Measurements from ENCODE around the gene PWP1.
"Not testable (repeated sequence)": the region's sequence is repeated elsewhere in the genome, so short reads cannot be mapped to it uniquely, and the experiment has no call there.

The PWP1 gene

DNA sequence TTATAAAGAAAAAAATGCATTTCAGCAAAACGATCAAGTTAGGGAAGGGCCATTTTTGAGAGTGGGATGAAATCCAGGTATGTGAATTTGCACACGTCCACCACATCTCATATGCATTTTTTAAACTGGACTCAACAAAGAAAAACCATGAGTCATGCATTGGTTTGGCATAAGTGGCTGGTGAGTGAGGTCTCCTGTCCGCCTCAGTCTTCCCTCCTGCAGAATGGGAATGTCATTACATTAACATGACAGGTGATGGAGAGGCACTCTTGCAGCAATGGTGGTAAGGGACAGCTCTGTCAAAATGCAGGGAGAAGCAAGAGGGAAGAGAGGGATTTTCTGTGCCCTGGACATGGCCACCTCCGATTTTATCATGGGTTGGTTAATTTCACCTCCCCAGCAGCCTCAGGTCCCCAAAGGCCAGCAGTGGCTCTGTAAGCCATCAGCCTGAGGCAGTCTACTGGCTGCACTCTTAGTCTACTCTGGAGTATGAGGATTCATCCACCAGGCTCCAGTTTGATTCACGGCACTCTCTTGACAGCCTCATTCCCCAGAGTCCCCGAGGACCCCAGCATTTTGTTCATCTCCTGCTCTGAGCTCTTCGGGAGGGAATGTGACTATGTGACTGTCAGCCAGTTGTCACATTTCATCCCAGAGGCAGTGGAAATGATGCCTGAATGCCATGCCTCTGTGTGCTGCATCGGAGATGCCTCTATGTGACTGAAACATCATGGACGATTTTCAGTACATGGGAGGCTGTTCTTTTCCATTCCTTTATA lies 17.1 kb upstream of the PWP1 start:
- WGBS = 87% methylated on average over 7 of the region's 9 CpGs

DNA sequence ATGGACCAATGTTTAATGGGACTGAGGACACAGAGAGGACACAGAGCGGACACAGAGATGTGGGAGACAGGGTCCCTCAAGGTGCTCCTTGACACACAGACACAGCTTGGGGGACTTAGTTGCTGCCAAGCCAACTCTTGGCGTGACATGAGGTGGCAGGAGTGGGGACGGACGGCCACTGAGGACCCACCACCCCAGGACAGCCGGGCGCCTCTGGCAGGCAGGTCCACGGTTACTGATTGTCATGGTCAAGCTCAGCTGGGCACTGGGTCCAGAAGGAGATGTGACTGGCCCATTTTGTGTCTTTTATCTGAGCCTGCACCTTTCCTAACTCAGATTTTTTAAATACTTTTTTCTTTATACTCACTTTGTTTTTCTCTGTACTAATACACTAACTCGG lies 15.7 kb upstream of the PWP1 start:
- WGBS = 93% methylated on average over 8 of the region's 8 CpGs
- H3K27me3 ChIP-seq (ENCODE audit: insufficient read depth, low read length) = no peaks in the 10 kb centered on the region
- H3K36me3 ChIP-seq (ENCODE audit: insufficient read depth, low read length) = no peaks in the 10 kb centered on the region
- H3K9me3 ChIP-seq (ENCODE audit: insufficient read depth, low read depth, low read length) = no peaks in the 10 kb centered on the region
- no peak overlapping the region; the same call in 1 of the 2 replicates for H3K27ac ChIP-seq (ENCODE audit: low read depth, low read length)
- no peak overlapping the region for H3K4me3 ChIP-seq (ENCODE audit: low read length)
- H3K4me1 ChIP-seq (ENCODE audit: insufficient read depth, low read length) = peaks cover 20% of the 10 kb centered on the region
- H3K9ac ChIP-seq (ENCODE audit: low read depth, low read length) = no peak overlapping the region

More for the DNA sequence above, 17.1 kb upstream of the PWP1 start:
- Histone ChIP-seq H3K9ac (ENCODE audit: low read depth, low read length) (no peak overlapping the region), H3K27ac (ENCODE audit: low read depth, low read length) (no peak overlapping the region), H3K27me3 (ENCODE audit: insufficient read depth, low read length) (no peaks in the 10 kb centered on the region), H3K9me3 (ENCODE audit: insufficient read depth, low read depth, low read length) (no peaks in the 10 kb centered on the region), H3K36me3 (ENCODE audit: insufficient read depth, low read length) (no peaks in the 10 kb centered on the region), H3K4me3 (ENCODE audit: low read length) (no peak overlapping the region), H3K4me1 (ENCODE audit: insufficient read depth, low read length) (peaks cover 25% of the 10 kb centered on the region)

DNA sequence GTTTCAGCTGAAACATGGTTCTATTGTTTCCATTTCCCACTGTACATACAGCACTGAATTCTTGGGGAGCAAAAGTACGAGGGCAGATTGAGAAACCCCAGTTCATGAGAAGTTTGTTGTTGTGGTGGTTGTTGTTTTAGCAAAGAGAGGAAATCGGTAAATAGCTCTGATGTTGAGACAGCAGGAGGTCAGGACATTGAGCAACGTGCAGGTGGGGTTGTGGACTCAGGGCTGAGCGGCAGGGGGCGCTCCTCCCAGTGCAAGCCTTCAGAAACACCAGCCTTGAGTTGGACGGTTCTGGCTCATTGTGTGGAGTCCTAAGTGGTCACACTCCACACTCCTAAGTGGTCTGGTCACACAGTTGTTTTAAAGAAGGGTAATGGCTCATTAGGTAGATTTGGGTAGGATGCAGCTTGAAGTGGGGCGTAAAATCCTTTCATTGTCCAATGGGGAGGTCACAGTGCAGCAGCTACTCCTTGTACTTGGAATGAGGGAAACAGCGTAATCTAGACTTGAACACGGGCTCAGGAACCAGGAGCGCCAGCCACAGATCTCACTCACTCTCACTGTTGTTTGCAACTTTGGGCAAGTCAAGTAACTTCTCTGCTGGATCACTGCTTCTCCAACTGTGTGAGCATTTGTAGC lies 14.5 kb upstream of the PWP1 start:
- H3K36me3 ChIP-seq (ENCODE audit: insufficient read depth, low read length) = no peaks in the 10 kb centered on the region
- H3K27me3 ChIP-seq (ENCODE audit: insufficient read depth, low read length) = no peaks in the 10 kb centered on the region
- H3K4me3 ChIP-seq (ENCODE audit: low read length) = no peak overlapping the region
- H3K4me1 ChIP-seq (ENCODE audit: insufficient read depth, low read length) = peaks cover 16% of the 10 kb centered on the region
- no peaks in the 10 kb centered on the region for H3K9me3 ChIP-seq (ENCODE audit: insufficient read depth, low read depth, low read length)
- no peak overlapping the region for H3K9ac ChIP-seq (ENCODE audit: low read depth, low read length)
- 46% methylated on average over 10 of the region's 10 CpGs for WGBS
- peak overlapping the region; percentile 50; the same call in 1 of the 2 replicates for H3K27ac ChIP-seq (ENCODE audit: low read depth, low read length)

DNA sequence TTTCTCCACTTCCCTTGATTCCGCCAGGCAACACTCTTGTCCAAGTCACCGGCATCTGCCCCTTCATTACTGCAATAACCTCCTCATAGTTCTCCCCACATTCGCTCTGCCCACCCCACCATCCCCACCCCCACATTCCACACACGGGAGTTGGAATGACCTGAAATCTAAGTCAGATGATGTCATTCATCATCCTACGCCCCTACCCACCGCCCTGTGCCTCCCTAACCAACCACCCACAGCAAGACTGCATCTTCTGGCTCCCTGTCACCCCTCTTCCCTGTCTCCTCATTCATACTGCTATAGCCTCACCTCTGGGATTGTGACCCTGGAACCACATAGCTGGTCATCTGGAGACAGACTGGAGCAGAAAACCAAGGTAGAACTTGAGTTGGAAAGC lies 7.9 kb upstream of the PWP1 start:
- no peak overlapping the region for H3K27ac ChIP-seq (ENCODE audit: low read depth, low read length)
- WGBS = 85% methylated on average over 6 of the region's 6 CpGs
- H3K36me3 ChIP-seq (ENCODE audit: insufficient read depth, low read length) = no peaks in the 10 kb centered on the region
- no peak overlapping the region for H3K4me3 ChIP-seq (ENCODE audit: low read length)
- H3K4me1 ChIP-seq (ENCODE audit: insufficient read depth, low read length) = no peaks in the 10 kb centered on the region
- no peaks in the 10 kb centered on the region for H3K9me3 ChIP-seq (ENCODE audit: insufficient read depth, low read depth, low read length)
- peaks cover 8% of the 10 kb centered on the region for H3K27me3 ChIP-seq (ENCODE audit: insufficient read depth, low read length)
- no peak overlapping the region for H3K9ac ChIP-seq (ENCODE audit: low read depth, low read length)

DNA sequence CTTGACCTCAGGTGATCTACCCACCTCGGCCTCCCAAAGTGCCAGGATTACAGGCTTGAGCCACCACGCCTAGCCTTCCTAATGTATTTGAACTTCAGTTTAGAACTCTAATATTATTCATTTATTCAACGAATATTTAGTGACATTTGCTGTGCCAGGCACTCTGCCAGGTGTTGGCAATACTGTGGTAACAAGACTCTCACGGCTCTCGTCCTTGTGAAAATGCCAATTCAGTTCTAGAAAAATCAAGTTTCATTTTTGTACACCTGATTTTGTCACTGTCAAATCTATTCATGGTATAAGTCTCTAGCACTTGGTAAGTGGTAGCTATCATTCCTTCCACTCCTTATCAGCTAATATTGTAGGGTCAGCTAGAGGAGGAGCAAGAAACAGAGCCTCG lies 6.3 kb upstream of the PWP1 start:
- Histone ChIP-seq H3K4me1 (ENCODE audit: insufficient read depth, low read length) (no peaks in the 10 kb centered on the region), H3K36me3 (ENCODE audit: insufficient read depth, low read length) (no peaks in the 10 kb centered on the region), H3K9me3 (ENCODE audit: insufficient read depth, low read depth, low read length) (no peaks in the 10 kb centered on the region), H3K4me3 (ENCODE audit: low read length) (no peak overlapping the region), H3K27me3 (ENCODE audit: insufficient read depth, low read length) (peaks cover 8% of the 10 kb centered on the region), H3K27ac (ENCODE audit: low read depth, low read length) (no peak overlapping the region), H3K9ac (ENCODE audit: low read depth, low read length) (no peak overlapping the region)
- WGBS = 92% methylated on average over 5 of the region's 6 CpGs

DNA sequence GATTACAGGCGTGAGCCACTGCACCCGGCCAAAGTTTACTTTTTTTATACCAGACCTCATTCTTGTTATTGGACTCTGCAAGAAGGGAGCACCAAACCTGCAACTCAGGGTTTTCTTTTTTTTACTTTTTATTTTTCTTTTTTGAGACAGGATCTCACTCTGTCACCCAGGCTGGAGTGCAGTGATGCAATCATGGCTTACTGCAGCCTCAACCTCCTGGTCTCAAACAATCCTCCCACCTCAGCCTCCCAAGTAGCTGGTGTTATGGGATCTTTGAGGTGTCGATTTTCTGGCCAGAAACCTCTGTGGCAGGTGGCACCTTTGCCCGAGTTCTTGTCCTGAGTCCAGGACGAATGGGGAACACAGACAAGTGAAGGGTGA lies 4.2 kb upstream of the PWP1 start:
- Histone ChIP-seq H3K4me3 (ENCODE audit: low read length) (no peak overlapping the region), H3K27me3 (ENCODE audit: insufficient read depth, low read length) (peaks cover 8% of the 10 kb centered on the region)
- 94% methylated on average over 5 of the region's 5 CpGs for WGBS

DNA sequence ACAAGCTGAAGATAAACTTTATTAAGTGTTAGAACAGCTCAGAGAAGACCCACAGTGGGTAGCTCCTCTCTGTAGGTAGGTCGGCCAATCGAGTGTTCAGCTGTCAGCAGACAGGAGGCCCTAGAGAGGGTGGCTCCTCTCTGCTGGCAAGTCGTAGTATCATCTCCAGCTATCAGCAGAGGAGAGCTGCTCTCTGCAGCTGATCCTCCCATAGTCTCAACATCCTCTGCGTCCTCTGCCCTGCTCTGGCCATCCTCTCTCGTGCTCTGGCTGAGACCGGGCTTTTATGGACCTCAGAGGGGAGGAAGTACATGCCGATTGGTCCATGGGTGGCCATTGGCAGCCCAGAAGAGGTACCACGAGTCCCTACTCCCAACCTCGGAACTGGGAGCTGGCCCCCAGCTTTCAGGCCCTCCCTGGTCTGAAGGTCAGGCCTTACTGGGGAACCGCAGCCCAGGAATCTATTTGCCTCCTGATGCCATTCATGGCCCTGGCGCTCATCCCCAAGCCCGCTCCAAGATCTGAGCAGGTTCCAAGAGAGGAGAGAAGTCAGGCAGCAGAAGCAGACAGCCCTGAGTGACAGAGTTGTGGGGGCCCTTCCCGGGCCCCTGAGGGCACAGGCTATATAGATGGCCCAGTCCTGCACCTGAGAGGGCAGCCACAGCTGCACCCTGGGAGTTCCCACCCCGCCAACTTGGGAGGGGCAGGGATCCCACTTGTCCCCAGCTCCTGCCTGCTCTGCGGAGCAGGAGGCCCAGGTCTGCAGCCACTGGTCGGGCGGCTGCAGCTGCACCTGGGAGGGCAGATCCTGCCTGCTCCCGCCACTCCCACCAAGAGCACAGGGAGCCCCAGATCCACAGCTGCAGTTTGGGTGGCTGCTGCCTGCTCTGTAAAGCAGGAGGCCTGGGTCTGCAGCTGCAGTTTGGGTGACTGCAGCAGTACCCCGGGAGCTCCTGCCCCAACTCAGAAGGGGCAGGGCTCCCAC lies 3.5 kb upstream of the PWP1 start:
- H3K36me3 ChIP-seq (ENCODE audit: insufficient read depth, low read length) = no peaks in the 10 kb centered on the region
- no peaks in the 10 kb centered on the region for H3K9me3 ChIP-seq (ENCODE audit: insufficient read depth, low read depth, low read length)
- no peak overlapping the region for H3K4me3 ChIP-seq (ENCODE audit: low read length)
- H3K27me3 ChIP-seq (ENCODE audit: insufficient read depth, low read length) = peaks cover 8% of the 10 kb centered on the region
- 92% methylated on average over 19 of the region's 19 CpGs for WGBS
- peaks cover 6% of the 10 kb centered on the region; the same call in 1 of the 2 replicates for H3K4me1 ChIP-seq (ENCODE audit: insufficient read depth, low read length)
- no peak overlapping the region for H3K9ac ChIP-seq (ENCODE audit: low read depth, low read length)
- H3K27ac ChIP-seq (ENCODE audit: low read depth, low read length) = no peak overlapping the region

More for the DNA sequence above, 4.2 kb upstream of the PWP1 start:
- Histone ChIP-seq H3K9ac (ENCODE audit: low read depth, low read length) (no peak overlapping the region), H3K27ac (ENCODE audit: low read depth, low read length) (no peak overlapping the region), H3K4me1 (ENCODE audit: insufficient read depth, low read length) (peaks cover 6% of the 10 kb centered on the region; the same call in 1 of the 2 replicates), H3K9me3 (ENCODE audit: insufficient read depth, low read depth, low read length) (no peaks in the 10 kb centered on the region), H3K36me3 (ENCODE audit: insufficient read depth, low read length) (no peaks in the 10 kb centered on the region)

DNA sequence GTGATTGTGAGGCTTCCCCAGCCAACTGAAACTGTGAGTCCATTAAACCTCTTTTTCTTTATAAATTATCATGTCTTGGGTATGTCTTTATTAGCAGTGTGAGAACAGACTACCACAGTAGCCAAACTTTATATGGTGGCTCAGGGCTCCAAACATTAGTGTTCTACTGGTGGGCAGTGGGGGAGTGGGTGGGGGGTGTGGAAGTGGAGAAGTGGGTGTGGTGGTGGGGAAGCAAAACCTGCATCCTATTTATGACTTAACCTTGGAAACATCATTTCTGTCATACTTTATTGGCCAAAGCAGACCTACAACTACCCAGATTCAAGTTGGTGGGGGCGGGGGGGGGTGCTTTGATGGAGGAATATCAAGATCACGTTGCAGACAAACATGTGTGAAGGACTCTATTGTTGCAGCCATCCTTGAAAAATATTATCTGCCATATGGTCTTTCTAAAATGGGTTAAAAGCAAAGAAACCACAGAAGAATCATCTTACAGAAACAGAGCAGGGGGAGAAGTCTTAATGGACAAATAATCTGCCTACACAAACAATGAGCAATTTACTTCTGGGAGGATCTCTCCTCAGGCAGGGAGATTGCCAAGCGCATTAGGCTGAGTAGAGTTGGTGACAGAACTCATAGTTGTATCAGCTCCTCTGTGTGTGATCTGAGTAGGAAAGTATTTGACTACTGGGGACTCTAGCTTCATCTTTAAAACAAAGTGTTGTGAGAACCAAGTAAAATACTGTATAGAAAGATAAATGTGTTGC lies 1.4 kb upstream of the PWP1 start:
- Histone ChIP-seq H3K4me3 (ENCODE audit: low read length) (0 out of 2 replicates have a peak overlapping the region, but pooled peaks have one; percentile 90), H3K4me1 (ENCODE audit: insufficient read depth, low read length) (peaks cover 6% of the 10 kb centered on the region; the same call in 1 of the 2 replicates), H3K27me3 (ENCODE audit: insufficient read depth, low read length) (no peaks in the 10 kb centered on the region), H3K9me3 (ENCODE audit: insufficient read depth, low read depth, low read length) (no peaks in the 10 kb centered on the region), H3K9ac (ENCODE audit: low read depth, low read length) (0 out of 2 replicates have a peak overlapping the region, but pooled peaks have one; percentile 97), H3K27ac (ENCODE audit: low read depth, low read length) (peak overlapping the region; percentile 93; the same call in 1 of the 2 replicates), H3K36me3 (ENCODE audit: insufficient read depth, low read length) (peaks cover 13% of the 10 kb centered on the region)
- 96% methylated on average over 1 of the region's 3 CpGs for WGBS

DNA sequence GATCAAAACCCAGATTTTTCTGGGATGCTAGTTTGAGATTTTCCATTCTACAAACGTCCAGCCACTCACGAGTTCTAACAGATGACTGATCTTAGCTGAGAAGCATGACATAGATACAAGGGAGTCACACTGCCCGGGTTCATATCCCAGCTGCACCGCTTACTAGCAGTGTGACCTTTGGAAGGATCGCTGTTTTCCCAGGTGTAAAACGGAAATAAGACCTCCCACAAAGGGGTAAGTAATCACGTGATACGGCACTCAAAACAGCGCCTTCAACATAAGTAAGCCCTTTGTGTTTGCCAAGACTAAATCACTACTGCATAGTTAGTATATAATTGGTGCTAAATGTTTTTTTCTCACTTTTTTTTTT lies 624 bp upstream of the PWP1 start:
- no peaks in the 10 kb centered on the region for H3K9me3 ChIP-seq (ENCODE audit: insufficient read depth, low read depth, low read length)
- WGBS = 42% methylated on average over 9 of the region's 9 CpGs
- H3K4me3 ChIP-seq (ENCODE audit: low read length) = peak overlapping the region; percentile 90
- H3K4me1 ChIP-seq (ENCODE audit: insufficient read depth, low read length) = peaks cover 6% of the 10 kb centered on the region; the same call in 1 of the 2 replicates
- H3K36me3 ChIP-seq (ENCODE audit: insufficient read depth, low read length) = peaks cover 21% of the 10 kb centered on the region
- H3K27me3 ChIP-seq (ENCODE audit: insufficient read depth, low read length) = no peaks in the 10 kb centered on the region
- H3K9ac ChIP-seq (ENCODE audit: low read depth, low read length) = peak overlapping the region; percentile 97
- H3K27ac ChIP-seq (ENCODE audit: low read depth, low read length) = peak overlapping the region; percentile 93

DNA sequence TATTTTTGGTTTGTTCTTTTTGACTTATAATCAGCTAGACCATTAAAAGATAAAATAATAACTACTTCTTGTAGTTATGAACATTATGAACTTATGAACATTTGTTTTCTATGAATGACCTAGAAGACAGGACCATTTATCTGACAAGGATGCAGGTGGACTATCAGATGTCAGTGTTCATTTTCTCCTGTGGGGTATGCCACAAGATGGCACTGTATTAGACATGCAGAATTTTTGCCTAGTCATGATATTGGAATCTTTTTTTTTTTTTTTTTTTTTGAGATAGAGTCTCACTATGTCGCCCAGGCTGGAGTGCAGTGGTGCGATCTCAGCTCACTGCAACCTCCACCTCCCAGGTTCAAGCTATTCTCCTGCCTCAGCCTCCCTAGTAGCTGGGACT lies 10.2 kb downstream of the PWP1 start:
- Histone ChIP-seq H3K9me3 (ENCODE audit: insufficient read depth, low read depth, low read length) (peaks cover 13% of the 10 kb centered on the region; the same call in 1 of the 2 replicates), H3K36me3 (ENCODE audit: insufficient read depth, low read length) (peaks cover 97% of the 10 kb centered on the region)
- H3K4me3 ChIP-seq (ENCODE audit: low read length); H3K27me3 ChIP-seq (ENCODE audit: insufficient read depth, low read length); H3K9ac ChIP-seq (ENCODE audit: low read depth, low read length); H3K4me1 ChIP-seq (ENCODE audit: insufficient read depth, low read length); H3K27ac ChIP-seq (ENCODE audit: low read depth, low read length): not testable (repeated sequence)
- WGBS = 100% methylated on average over 2 of the region's 2 CpGs

All from HUES64 (cell line).